GM18861 (cell line): ENCODE results near the gene ELAVL4.

Experiments used
- ATAC-seq: cut with Tn5 transposase; IDR thresholded peaks from one replicate; pipeline ENCODE4 v1.9.1; 2021; ENCODE audit not compliant: unreplicated experiment

ELAVL4 gene

GRCh38 chr1:50177994-50178393 is 69.3 kb downstream of the ELAVL4 start:
- no peak for ATAC-seq

GRCh38 chr1:50179639-50180038 is 70.9 kb downstream of the ELAVL4 start:
- no peak for ATAC-seq

- no peak for ATAC-seq
Measured at GRCh38 chr1:50180367-50180766, 71.6 kb downstream of the ELAVL4 start.

- no peak for ATAC-seq
Measured at GRCh38 chr1:50181027-50181663, 72.4 kb downstream of the ELAVL4 start.

GRCh38 chr1:50183378-50184133 is 74.8 kb downstream of the ELAVL4 start:
- no peak for ATAC-seq

- no peak for ATAC-seq
Measured at GRCh38 chr1:50189369-50189768, 80.6 kb downstream of the ELAVL4 start.

- ATAC-seq, result no peak
Measured at GRCh38 chr1:50193002-50193401, 84.3 kb downstream of the ELAVL4 start.

GRCh38 chr1:50195205-50195604 is 86.5 kb downstream of the ELAVL4 start:
- no peak for ATAC-seq

- ATAC-seq, result no peak
Measured at GRCh38 chr1:50196081-50196480, 87.4 kb downstream of the ELAVL4 start.

- ATAC-seq, result no peak
Measured at GRCh38 chr1:50197216-50197615, 88.5 kb downstream of the ELAVL4 start.

- no peak for ATAC-seq
Measured at GRCh38 chr1:50208315-50208714, 99.6 kb downstream of the ELAVL4 start.

GRCh38 chr1:50208756-50209155 is 100.0 kb downstream of the ELAVL4 start:
- no peak for ATAC-seq

GRCh38 chr1:50209749-50210148 is 101.0 kb downstream of the ELAVL4 start:
- no peak for ATAC-seq

- ATAC-seq, result no peak
Measured at GRCh38 chr1:50213505-50213904, 104.8 kb downstream of the ELAVL4 start.

- ATAC-seq, result no peak
Measured at GRCh38 chr1:50214717-50215116, 106.0 kb downstream of the ELAVL4 start.

- ATAC-seq, result no peak
Measured at GRCh38 chr1:50218344-50219120, 109.8 kb downstream of the ELAVL4 start.

- ATAC-seq, result no peak
Measured at GRCh38 chr1:50228871-50229384, 120.2 kb downstream of the ELAVL4 start.

GRCh38 chr1:50231209-50231608 is 122.5 kb downstream of the ELAVL4 start:
- no peak for ATAC-seq

- no peak for ATAC-seq
Measured at GRCh38 chr1:50232336-50232735, 123.6 kb downstream of the ELAVL4 start.

- ATAC-seq, result no peak
Measured at GRCh38 chr1:50236656-50237055, 127.9 kb downstream of the ELAVL4 start.

- ATAC-seq, result no peak
Measured at GRCh38 chr1:50237056-50237455, 128.3 kb downstream of the ELAVL4 start.

- no peak for ATAC-seq
Measured at GRCh38 chr1:50243939-50244338, 135.2 kb downstream of the ELAVL4 start.
